GM21381 (cell line): Measurements from ENCODE around the gene EGF.
"Not testable (repeated sequence)": the region's sequence is repeated elsewhere in the genome, so short reads cannot be mapped to it uniquely, and the experiment has no call there.

Experiments
- ATAC-seq: cut with Tn5 transposase; IDR thresholded peaks from one replicate; pipeline ENCODE4 v1.9.1; 2021; ENCODE audit warnings: mild to moderate bottlenecking, moderate library complexity; ENCODE audit not compliant: unreplicated experiment

Gene EGF

DNA sequence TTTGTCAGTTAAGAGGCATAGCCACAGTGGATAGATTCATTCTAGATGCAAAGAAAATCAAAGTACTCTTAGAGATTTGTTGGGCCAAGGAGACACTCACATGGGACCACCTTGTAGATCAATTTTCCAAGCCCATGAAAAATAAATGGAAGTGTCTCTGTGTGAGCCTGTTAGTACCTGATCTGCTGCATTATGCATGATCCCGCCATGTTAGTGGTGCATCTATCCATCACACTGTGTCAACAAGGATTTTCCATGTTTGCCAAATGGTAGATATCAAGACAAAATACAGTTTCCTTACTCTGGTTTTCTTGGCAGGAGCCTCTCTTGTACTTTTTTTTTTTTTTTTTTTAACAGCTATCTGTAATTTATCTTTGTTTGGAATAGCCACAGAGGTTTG lies 112.4 kb downstream of the EGF start:
- ATAC-seq, result no peak

DNA sequence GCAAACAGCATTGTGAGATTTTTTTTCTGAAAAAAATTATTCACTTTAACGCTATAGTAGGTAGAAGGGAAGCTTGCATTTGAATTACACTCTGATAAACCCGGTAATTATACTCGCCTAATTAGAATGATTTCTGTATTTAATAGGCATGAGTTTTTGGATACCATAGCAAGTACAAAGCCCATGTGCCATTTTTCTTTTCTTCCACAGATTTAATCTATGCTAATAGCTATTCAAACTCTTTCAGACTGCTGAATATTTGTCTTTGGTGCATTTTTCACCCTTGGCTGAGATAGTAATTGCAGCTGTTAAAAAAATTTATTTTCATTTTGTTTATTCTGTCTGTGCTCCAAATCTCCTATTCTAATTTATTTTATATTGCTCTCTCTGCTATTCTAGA lies 113.0 kb downstream of the EGF start:
- no peak for ATAC-seq

DNA sequence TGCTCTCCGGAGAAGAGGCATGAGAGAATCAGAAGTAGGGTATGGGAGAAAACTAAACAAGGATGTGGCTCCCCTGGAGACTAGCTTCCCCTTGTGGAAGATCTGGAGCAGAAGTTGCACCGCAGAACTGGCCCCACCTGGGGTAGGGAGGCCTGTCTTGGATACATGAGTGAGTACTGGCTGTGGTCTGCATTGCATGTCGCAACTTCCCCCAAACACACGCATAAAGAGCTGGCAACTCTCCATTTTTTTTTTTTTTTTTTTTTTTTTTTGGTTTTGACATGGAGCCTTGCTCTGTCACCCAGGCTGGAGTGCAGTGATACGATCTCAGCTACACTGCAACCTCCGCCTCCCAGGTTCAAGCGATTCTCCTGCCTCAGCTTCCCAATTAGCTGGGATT lies 119.9 kb downstream of the EGF start:
- ATAC-seq, result no peak

DNA sequence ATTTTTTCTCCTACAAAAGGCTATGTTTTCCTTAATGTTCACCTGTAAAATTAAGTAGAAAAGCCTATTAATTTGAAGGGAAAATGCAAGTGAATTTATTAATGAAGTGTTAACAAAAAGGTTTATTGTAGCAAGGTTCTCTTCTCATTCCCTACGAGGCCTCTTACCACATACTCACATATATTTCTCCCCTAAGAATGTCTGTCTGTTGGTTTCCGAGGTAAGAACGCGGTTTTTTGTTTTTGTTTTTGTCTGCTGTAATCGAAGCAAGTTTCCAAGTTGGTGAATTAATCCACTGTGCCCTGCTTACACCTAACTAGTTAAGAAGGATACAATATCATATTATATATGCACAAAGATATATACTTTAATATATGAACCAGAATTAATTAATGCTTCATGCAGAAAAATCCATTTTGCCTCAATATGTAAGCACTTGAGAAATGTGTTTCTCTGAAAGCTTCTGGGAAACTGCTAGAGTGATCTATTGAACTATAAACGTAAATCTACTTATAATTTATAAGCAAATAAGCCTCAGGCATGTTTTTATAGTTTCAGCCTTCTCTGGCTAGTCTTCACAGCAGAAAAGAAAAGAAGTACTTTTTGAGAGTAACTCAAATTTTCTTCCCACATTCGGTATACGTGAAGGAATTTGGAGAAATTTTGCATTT lies 120.8 kb downstream of the EGF start:
- no peak for ATAC-seq

DNA sequence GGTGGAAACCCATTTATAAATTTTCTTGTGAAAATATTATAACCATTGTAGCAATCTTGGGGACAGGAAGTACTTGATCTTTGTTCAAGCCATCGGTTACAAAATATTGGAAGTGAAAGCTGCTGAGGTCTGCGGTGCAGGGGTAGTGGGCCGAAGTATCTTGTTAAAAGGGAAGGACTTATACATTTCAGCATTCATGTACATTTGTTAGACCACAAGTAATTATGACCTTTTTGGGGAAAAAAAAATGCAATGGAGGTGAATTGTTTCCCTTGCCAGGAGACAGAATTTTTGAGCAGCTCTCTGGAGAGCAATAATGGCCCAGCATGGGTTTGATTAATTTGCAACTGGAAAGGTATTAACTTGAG lies 121.3 kb downstream of the EGF start:
- ATAC-seq, result peak; percentile 99

DNA sequence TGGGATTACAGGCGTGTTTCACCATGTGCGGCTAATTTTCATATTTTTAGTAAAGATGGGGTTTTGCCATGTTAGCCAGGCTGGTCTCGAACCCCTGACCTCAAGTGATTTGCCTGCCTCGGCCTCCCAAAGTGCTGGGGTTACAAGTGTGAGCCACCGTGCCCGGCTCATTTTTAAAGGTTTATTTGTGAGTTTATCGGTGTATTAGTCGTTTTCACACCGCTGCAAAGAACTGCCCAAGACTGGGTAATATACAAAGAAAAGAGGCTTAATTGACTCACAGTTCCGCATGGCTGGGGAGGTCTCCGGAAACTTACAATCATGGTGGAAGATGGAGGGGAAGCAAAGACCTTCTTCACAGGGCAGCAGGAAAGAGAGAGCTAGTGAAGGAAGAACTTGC lies 126.5 kb downstream of the EGF start:
- ATAC-seq, result not testable (repeated sequence)

DNA sequence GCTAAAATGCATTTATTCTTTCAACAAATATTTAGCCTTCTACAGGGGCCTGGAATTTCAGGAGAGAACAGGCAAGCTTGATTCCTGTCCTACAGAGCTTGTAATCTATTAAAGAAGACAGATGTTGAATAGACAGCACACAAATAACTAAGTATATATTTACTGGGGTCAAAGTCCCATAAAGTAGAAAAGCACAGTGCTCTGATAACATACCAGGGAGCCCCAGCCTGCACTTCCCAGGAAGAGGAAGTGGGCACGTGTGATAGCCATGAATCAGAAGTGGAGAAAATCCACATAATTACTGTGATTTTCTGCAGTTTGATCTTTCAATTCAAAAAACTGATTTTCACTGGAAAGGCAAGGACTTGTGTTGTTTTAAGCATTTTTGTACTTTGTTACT lies 129.1 kb downstream of the EGF start:
- ATAC-seq, result no peak

DNA sequence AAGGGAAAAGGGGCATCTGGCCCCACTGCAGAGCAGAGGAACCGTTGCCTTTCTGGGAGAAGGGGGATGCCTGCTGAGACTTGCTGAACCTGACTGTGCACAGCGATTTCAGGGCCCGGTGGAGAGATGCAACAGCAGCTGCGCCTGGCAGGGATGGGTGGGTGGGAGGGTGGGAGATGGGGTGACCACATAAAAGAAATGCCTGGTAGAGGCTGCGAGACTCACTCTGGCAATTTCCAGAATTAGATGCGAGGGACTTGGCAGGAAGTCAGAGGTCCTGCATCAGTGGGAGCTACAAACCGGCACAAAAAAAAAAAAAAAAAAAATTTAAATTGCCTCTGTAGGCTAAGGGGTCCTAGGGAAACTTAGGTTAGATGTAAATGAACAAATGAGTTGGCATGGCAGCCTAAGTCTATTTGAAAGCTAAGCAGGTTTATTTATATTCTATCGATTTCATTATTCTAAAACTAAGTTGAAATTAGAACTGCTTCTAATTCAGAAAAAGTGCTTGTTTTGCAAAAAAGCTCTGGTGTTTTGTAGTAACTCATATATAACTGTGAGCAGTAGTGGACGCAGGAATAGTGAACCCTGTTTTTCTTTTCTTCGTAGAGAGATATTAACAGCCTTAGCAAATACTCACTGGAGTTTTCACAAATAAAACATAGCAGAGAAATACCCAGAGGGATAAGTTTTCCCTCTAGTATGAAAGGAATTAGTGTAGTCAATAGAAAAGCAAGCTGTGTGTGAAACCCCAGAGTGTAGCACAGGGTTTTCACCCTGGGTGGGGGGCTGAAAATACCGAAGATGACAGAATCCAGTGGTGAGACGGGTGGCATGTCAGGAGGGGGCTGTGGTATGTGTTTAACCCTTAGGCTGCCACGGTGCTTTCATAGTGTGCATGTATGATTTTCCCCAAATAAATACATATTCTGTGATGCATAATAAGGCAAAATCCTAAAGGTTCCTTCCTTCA lies 130.1 kb downstream of the EGF start:
- no peak for ATAC-seq

DNA sequence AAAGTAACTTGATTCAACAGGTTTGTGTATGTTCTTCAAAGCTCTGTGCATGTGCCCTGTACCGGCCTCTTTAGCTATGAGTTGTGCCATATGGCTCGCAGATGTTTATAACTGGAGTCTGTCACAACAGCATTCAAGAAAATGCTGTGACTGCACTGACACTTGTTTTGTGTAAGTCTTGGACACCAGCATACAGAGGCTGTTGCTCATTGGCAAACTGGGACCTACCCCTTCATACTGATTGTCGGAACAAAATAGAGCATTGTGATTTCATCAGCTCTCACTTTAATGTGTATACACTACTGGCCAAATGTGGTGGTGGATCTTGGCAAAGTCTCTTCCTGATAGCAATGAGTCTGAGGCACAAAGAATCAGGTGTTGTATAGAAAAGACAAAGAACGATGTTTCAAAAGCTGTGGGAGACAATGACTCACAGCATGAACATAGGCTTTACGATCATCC lies 133.9 kb downstream of the EGF start:
- ATAC-seq, result no peak

DNA sequence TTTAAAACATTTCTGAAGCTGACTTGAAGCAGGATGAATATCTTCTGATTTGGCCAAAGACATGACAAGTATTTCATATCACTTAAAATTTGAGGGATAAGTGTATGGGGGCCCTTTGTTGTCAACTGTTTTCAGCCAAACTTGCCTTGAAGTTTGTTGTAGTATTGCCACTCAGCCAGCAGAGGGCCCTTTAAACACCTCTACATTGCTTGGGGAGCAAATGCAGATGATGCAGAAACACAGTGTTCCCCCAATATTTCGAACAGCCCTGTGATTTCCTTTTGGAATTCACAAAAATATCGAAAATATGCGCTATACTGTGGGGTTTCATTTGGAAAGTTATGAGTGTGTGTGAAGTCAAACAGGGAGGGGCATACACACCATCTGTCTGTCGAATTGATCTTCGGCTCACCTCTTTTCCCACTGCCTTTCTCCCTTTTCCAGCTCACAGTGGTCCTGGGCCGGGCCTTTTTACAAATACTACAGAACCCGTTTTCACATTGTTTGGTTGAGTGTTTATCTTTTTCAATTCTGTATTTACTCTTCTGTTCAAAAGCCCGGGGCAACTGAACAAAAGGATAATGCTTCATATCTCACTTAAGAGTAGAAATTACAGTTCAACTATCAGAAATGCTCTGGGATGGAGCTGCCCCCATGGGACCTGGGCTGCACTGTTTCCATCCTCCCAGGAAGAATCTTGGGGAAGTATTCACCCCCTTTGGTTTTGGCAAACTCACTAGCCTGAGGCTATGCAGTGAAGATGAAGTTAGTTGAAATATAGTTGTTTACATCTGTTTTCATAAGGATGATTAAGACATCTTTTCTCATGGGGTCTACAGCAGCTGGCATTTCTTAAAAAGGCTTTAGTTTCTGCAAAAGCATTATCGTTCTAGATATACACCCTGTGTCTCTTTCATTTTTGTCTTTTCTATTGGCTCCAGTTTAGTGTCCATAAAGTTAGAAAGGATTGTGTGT lies 137.6 kb downstream of the EGF start:
- peak; percentile 50 for ATAC-seq

DNA sequence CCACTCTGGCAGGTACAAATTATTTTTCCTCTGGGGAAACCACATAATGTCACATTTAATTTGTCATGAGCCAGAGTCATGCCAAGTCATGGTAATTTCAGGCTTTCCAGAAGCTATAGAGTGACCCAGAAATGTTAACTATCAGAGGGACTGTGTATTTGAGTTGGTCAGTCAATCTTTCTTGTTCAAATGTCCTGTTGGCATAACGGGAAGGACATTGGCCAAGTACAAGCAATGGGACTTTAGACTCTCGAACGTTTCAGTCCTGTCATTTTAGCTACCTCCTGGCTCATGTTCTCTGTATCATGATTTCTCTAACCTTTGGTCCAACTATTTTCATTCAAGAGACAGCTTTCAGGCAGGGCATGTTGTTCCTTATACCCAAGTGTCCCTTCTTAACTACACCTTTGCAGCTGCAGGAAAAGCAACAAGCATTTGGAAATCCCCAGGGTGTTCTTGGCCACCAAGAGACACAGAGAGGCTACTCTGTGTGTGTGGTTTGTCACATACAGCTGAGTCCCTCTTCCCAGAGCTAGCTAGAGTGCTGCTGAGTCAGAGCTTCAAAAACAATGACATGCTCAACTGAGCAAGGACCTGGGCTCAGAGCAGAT lies 142.6 kb downstream of the EGF start:
- peak; percentile 77 for ATAC-seq

DNA sequence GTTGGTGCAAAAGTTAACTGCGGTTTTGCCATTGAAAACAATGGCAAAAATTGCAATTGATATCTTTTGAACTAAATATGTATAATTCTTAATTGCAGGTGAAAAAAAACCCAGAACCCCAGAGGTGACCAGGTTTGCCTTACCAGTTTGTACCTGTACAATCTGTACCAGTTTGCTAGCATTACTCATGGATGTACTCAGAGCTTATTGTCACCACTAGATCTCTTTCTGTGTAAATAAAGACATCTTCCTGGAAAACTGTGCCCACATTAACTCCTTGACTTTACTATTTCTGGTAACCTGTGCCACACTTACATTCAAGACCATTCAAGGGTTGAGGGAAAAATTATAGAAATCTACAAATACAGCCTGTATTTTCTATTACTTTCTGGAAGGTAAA lies 146.0 kb downstream of the EGF start:
- no peak for ATAC-seq

DNA sequence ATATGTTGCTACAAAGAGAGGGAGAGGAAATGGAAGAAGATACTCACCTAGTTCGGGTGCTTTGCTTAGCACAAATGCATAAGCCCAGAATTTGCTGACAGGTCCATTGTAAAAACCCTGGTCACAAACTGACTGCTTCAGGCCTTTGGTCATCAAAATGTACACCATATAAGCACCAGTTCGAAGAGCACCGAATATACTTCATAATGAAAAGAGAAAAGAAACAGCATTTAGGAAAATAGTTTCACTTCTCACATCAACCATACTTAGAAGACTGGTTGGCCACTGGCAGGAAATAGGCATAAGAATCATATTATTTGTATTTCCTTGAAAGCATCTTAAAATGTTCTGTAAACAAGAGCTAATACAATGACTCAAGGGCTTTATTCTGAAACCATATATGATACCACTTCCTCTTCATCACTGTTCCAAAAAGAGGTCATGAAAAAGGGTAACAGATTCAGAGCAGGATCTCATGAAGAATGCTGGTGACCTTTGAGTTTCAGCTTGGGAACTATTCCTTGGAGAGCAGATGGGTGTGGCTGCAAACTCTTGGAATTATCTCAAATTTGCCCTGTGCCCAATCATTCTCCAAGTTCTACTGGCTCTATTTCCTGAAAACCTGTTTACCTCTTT lies 147.0 kb downstream of the EGF start:
- peak; percentile 73 for ATAC-seq

DNA sequence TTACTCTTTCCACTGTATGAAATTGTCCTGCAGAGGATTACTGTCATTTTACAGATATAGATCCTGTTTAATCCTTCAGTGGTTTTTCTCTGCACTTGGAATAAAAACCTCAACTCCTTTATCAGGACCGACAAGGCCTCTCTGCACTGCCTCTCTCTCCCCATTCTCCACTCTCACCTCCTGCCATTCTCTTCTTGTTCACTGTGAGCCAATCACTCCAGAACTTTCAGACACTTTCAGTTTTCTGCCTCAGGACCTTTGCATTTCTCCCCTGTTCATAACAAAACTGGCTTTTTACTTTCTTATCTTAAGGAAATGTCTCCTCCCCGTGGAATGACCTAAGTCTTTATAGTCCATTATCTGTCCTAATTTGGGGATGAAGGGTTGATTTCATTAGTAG lies 148.4 kb downstream of the EGF start:
- ATAC-seq, result no peak
